Fibroblast of lung (primary cell): ENCODE measurements around the gene KCNAB2. TPM values are rescaled to one million over a fixed set of nuclear protein-coding genes. Genes with fewer than 3 reads are reported as not detected.

Experiments used
- DNase-seq, 2 donors: peaks; one replicate each; pipeline versions ENCODE4 v3.0.0 to v3.0.0-alpha.2; 2010; ENCODE audit warnings: low read depth in 2 of 2
- H2AFZ ChIP-seq: 2 replicates; pipeline ENCODE4 v1.5.1; 2012; ENCODE audit warnings: low read length, control low read depth, inconsistent platforms
- H3K27ac ChIP-seq: 2 replicates; pipeline ENCODE4 v1.5.1; 2011; ENCODE audit warnings: low read length, control low read depth; ENCODE audit not compliant: insufficient read depth
- H3K27me3 ChIP-seq: 2 replicates; pipeline ENCODE4 v1.5.1; 2011; ENCODE audit warnings: mild to moderate bottlenecking, low read length; ENCODE audit not compliant: control insufficient read depth, insufficient read depth
- H3K36me3 ChIP-seq: 2 replicates; pipeline ENCODE4 v1.5.1; 2011; ENCODE audit warnings: low read length; ENCODE audit not compliant: control insufficient read depth, insufficient read depth
- H3K4me1 ChIP-seq: 2 replicates; pipeline ENCODE4 v1.5.1; 2011; ENCODE audit warnings: low read length; ENCODE audit not compliant: control insufficient read depth, insufficient read depth; ENCODE audit errors: extremely low read depth
- H3K4me2 ChIP-seq: 2 replicates; pipeline ENCODE4 v1.5.1; 2011; ENCODE audit warnings: low read length, control low read depth; ENCODE audit not compliant: insufficient read depth; ENCODE audit errors: extremely low read depth
- H3K4me3 ChIP-seq, 4 experiments: fragments of 200-600 bp in 1 of 4; sonication (generic) in 1 of 4; replicated peaks in 1 of 4; 2 replicates each; pipeline ENCODE4 v1.5.1; 2011 to 2016; ENCODE audit warnings: low read length in 4 of 4, low read depth in 3 of 4, mild to moderate bottlenecking in 3 of 4, control low read depth in 2 of 4, inconsistent platforms in 1 of 4, mixed read lengths in 1 of 4; ENCODE audit not compliant: insufficient read depth in 1 of 4; ENCODE audit errors: control extremely low read depth in 1 of 4
- H3K79me2 ChIP-seq: 2 replicates; pipeline ENCODE4 v1.5.1; 2012; ENCODE audit warnings: mild to moderate bottlenecking, low read length, inconsistent platforms; ENCODE audit not compliant: control insufficient read depth, insufficient read depth
- H3K9ac ChIP-seq: 2 replicates; pipeline ENCODE4 v1.5.1; 2011; ENCODE audit warnings: mild to moderate bottlenecking, low read length, control low read depth; ENCODE audit not compliant: insufficient read depth
- H3K9me3 ChIP-seq: 2 replicates; pipeline ENCODE4 v1.5.1; 2012; ENCODE audit warnings: low read depth, low read length; ENCODE audit not compliant: control insufficient read depth, insufficient read depth
- H4K20me1 ChIP-seq: 2 replicates; pipeline ENCODE4 v1.5.1; 2011; ENCODE audit warnings: low read length; ENCODE audit not compliant: control insufficient read depth, insufficient read depth; ENCODE audit errors: extremely low read depth
- CTCF ChIP-seq, 2 donors: IDR thresholded peaks in 1 of 2; conservative IDR thresholded peaks in 1 of 2; 1 replicate in 1 of 2; 2 replicates in 1 of 2; pipeline ENCODE4 v1.5.1; 2011 to 2012; ENCODE audit warnings: low read length in 2 of 2, control low read depth in 1 of 2, inconsistent platforms in 1 of 2, low read depth in 1 of 2, mild to moderate bottlenecking in 1 of 2
- EZH2 ChIP-seq: IDR thresholded peaks from 2 replicates; pipeline ENCODE4 v1.5.1; 2012; ENCODE audit warnings: low read length, control low read depth, mild to moderate bottlenecking; ENCODE audit errors: missing control alignments
- polyA plus RNA-seq, 2 donors: library from polyadenylated mRNA; depleted of rRNA in 1 of 2; stranded (reverse) in 1 of 2; unstranded in 1 of 2; fragments of >200 nt; gene quantifications; 2 replicates each; pipeline ENCODE4 v1.2.1, GENCODE V29; 2011 to 2012; ENCODE audit warnings: missing spikeins in 1 of 2
- total RNA-seq: library from RNA; depleted of rRNA; stranded (reverse); fragments of >200 nt; gene quantifications from 2 replicates; pipeline ENCODE4 v1.2.1, GENCODE V29; 2014

Gene KCNAB2
- total and polyA plus RNA-seq, 2 donors (not counting 1 experiment from before 2014, with no cell fraction given): 2.2 to 2.5 TPM

DNA sequence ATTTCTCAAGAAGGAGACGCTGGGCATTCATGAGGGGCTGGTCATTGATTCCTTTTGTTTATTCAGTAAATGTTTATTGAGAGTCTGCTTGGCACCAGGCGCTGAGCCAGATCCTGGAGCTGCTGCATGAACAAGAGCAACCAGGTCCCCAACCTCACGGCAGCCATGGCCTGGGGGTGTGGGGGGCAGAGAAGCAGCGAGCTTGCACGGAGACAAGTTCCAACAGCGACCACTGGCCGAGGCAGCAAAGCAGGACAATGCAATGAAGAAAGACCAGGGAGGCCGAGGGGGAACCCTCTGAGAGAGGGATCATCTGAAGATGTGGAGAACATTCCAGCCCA, 7.5 kb downstream of the KCNAB2 start:
- Histone ChIP-seq H3K27ac (no peak overlapping the region), H3K9me3 (no peaks in the 10 kb centered on the region), H3K9ac (no peak overlapping the region), H3K36me3 (no peaks in the 10 kb centered on the region), H3K4me1 (no peaks in the 10 kb centered on the region), H3K27me3 (no peaks in the 10 kb centered on the region), H4K20me1 (no peaks in the 10 kb centered on the region), H3K4me3 (no peak overlapping the region), H3K4me2 (no peak overlapping the region), H2AFZ (no peak overlapping the region), H3K79me2 (no peaks in the 10 kb centered on the region)
- no peak for DNase-seq
- no peak for TF ChIP-seq EZH2
- TF ChIP-seq CTCF (conservative IDR thresholded peaks at IDR 0.05 in 1 of 2, IDR thresholded peaks at IDR 0.05 in 1 of 2; ENCODE audit: low read depth in 1 of 2, low read length in 2 of 2): no peak

DNA sequence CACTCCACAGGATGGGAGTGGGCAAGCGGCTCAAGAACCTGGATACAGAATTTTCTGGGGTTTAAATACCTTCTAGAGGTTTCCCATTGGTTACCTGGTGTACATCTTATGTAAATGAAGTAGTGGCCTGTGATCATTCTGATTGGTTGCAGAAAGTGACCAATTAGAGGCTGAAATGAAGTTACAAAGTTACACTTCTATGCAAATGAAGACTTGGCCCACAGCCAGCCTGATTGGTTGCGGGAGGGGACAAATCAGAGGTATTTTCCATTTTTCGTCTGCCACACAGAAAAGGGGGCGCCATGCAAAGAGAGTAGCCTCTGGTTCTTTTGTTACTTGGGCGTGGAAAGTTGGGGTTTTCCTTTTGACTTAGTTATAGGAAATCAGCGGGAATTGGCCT, 8.9 kb downstream of the KCNAB2 start:
- no peaks in the 10 kb centered on the region for H3K9me3 ChIP-seq
- no peak overlapping the region for H3K4me2 ChIP-seq
- H3K9ac ChIP-seq: no peak overlapping the region
- H3K36me3 ChIP-seq: no peaks in the 10 kb centered on the region
- no peak overlapping the region for H3K4me3 ChIP-seq
- no peaks in the 10 kb centered on the region for H3K4me1 ChIP-seq
- no peaks in the 10 kb centered on the region for H4K20me1 ChIP-seq
- no peak overlapping the region for H2AFZ ChIP-seq
- H3K27ac ChIP-seq: no peak overlapping the region
- no peak for TF ChIP-seq CTCF (conservative IDR thresholded peaks at IDR 0.05 in 1 of 2, IDR thresholded peaks at IDR 0.05 in 1 of 2; ENCODE audit: low read depth in 1 of 2, low read length in 2 of 2)
- no peak for DNase-seq
- no peaks in the 10 kb centered on the region for H3K79me2 ChIP-seq
- H3K27me3 ChIP-seq: no peaks in the 10 kb centered on the region

GRCh38 chr1:6056572-6056948, 10.9 kb downstream of the KCNAB2 start:
- Histone ChIP-seq H3K4me2 (no peak overlapping the region), H3K79me2 (no peaks in the 10 kb centered on the region), H3K9ac (no peak overlapping the region), H2AFZ (no peak overlapping the region), H3K27me3 (no peaks in the 10 kb centered on the region), H3K36me3 (no peaks in the 10 kb centered on the region), H4K20me1 (no peaks in the 10 kb centered on the region), H3K9me3 (no peaks in the 10 kb centered on the region), H3K4me1 (no peaks in the 10 kb centered on the region), H3K4me3 (no peak overlapping the region), H3K27ac (no peak overlapping the region)
- TF ChIP-seq EZH2 (no peak), CTCF (conservative IDR thresholded peaks at IDR 0.05 in 1 of 2, IDR thresholded peaks at IDR 0.05 in 1 of 2; ENCODE audit: low read depth in 1 of 2, low read length in 2 of 2) (no peak)
- DNase-seq: no peak
